ENCODE data around the gene ARHGAP29. TPM values are rescaled to one million over a fixed set of nuclear protein-coding genes. Genes with fewer than 3 reads are reported as not detected.

The ARHGAP29 gene
- total RNA-seq, 1 experiment from 2014 or later = 1.8 TPM

- Histone ChIP-seq H3K27me3 (replicated peaks; ENCODE audit: insufficient read depth, low read depth, low read length, poor library complexity) (no peaks in the 10 kb centered on the region), H3K4me1 (ENCODE audit: insufficient read depth, low read length, poor library complexity, severe bottlenecking) (no peaks in the 10 kb centered on the region), H3K27ac (ENCODE audit: low read depth, low read length, poor library complexity, severe bottlenecking) (no peak overlapping the region), H3K36me3 (ENCODE audit: insufficient read depth, low read length, poor library complexity, severe bottlenecking) (no peaks in the 10 kb centered on the region), H3K9me3 (ENCODE audit: low read depth, low read length, poor library complexity, severe bottlenecking) (no peaks in the 10 kb centered on the region), H3K4me3 (ENCODE audit: low read depth, low read length, poor library complexity, severe bottlenecking) (no peak overlapping the region)
- CTCF ChIA-PET = no interaction called here
- DNase-seq (ENCODE audit: low spot score) = no peak
- TF ChIP-seq CTCF (conservative IDR thresholded peaks at IDR 0.05; ENCODE audit: low read depth, low read length) (no peak), EZH2 (IDR thresholded peaks at IDR 0.05; ENCODE audit: borderline replicate concordance, low read depth, low read length, poor library complexity, severe bottlenecking) (no peak)
- POLR2A ChIA-PET (ENCODE audit: low non-redundant PET) = no interaction called here
- intact Hi-C loops (cut with micrococcal nuclease; ENCODE audit: unreplicated experiment) = no loop called here
- BruUV-seq (replicated peaks) = no TSS peak
Observed at GRCh38 chr1:94281361-94282142, 44.2 kb upstream of the ARHGAP29 start.

- TF ChIP-seq CTCF (conservative IDR thresholded peaks at IDR 0.05; ENCODE audit: low read depth, low read length) (no peak), EZH2 (IDR thresholded peaks at IDR 0.05; ENCODE audit: borderline replicate concordance, low read depth, low read length, poor library complexity, severe bottlenecking) (no peak)
- no TSS peak for BruUV-seq (replicated peaks)
- no peak overlapping the region for H3K4me3 ChIP-seq (ENCODE audit: low read depth, low read length, poor library complexity, severe bottlenecking)
- no peak for DNase-seq (ENCODE audit: low spot score)
- ChIA-PET POLR2A (ENCODE audit: low non-redundant PET) (no interaction called here), CTCF (no interaction called here)
- H3K4me1 ChIP-seq (ENCODE audit: insufficient read depth, low read length, poor library complexity, severe bottlenecking) = no peaks in the 10 kb centered on the region
- H3K27ac ChIP-seq (ENCODE audit: low read depth, low read length, poor library complexity, severe bottlenecking) = no peak overlapping the region
- H3K27me3 ChIP-seq (replicated peaks; ENCODE audit: insufficient read depth, low read depth, low read length, poor library complexity) = no peaks in the 10 kb centered on the region
- intact Hi-C loops (cut with micrococcal nuclease; ENCODE audit: unreplicated experiment) = no loop called here
- H3K9me3 ChIP-seq (ENCODE audit: low read depth, low read length, poor library complexity, severe bottlenecking) = no peaks in the 10 kb centered on the region
- H3K36me3 ChIP-seq (ENCODE audit: insufficient read depth, low read length, poor library complexity, severe bottlenecking) = no peaks in the 10 kb centered on the region
Observed at GRCh38 chr1:94280541-94280940, 43.2 kb upstream of the ARHGAP29 start.

DNA sequence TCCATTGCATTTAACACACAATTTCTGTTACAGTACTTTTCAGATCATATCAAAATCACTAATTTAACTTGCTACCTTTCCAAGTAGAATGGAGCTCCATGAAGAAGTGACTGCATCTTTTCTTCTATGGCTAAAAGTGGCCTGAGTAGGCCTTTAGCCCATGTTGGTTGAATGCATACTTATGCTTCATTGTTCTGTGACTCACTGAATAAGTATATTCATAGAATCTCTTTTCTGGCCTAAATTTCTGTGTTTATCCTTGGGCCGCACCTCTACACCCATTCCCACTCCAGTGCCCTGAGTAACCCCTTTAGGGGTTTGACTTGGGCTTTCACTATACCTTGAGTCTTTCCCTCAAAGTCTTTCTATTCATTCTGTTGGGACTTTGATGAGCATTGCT, 42.1 kb upstream of the ARHGAP29 start:
- H3K4me3 ChIP-seq (ENCODE audit: low read depth, low read length, poor library complexity, severe bottlenecking) = no peak overlapping the region
- no peaks in the 10 kb centered on the region for H3K9me3 ChIP-seq (ENCODE audit: low read depth, low read length, poor library complexity, severe bottlenecking)
- POLR2A ChIA-PET (ENCODE audit: low non-redundant PET) = no interaction called here
- no peak overlapping the region for H3K27ac ChIP-seq (ENCODE audit: low read depth, low read length, poor library complexity, severe bottlenecking)
- intact Hi-C loops (cut with micrococcal nuclease; ENCODE audit: unreplicated experiment) = no loop called here
- no TSS peak for BruUV-seq (replicated peaks)
- no peak for TF ChIP-seq CTCF (conservative IDR thresholded peaks at IDR 0.05; ENCODE audit: low read depth, low read length)
- TF ChIP-seq EZH2 (IDR thresholded peaks at IDR 0.05; ENCODE audit: borderline replicate concordance, low read depth, low read length, poor library complexity, severe bottlenecking) = no peak
- no peaks in the 10 kb centered on the region for H3K36me3 ChIP-seq (ENCODE audit: insufficient read depth, low read length, poor library complexity, severe bottlenecking)
- CTCF ChIA-PET = interaction anchor here (0.6 kb wide), 1 partner anchor 147 kb away, joined by 3 read pairs; no protein-coding TSS in a partner anchor
- no peak for DNase-seq (ENCODE audit: low spot score)
- H3K4me1 ChIP-seq (ENCODE audit: insufficient read depth, low read length, poor library complexity, severe bottlenecking) = no peaks in the 10 kb centered on the region
- no peaks in the 10 kb centered on the region for H3K27me3 ChIP-seq (replicated peaks; ENCODE audit: insufficient read depth, low read depth, low read length, poor library complexity)

All from A673 (cell line).